ENCODE measurements around the gene LRTM2. TPM values are rescaled to one million over a fixed set of nuclear protein-coding genes. Genes with fewer than 3 reads are reported as not detected.

The LRTM2 gene
- total and polyA plus RNA-seq, 9 of the 15 experiments (the other 6 are each of a cell fraction or from before 2014, with no cell fraction given), result 0.09 TPM; not detected in 8

- TF ChIP-seq ZBTB11 (CRISPR knock-in tag; IDR thresholded peaks at IDR 0.05) (no peak), ZNF316 (IDR thresholded peaks at IDR 0.05) (peak; percentile 80), HINFP (tag; conservative IDR thresholded peaks at IDR 0.05; ENCODE audit: low read depth) (no peak), PTBP1 (IDR thresholded peaks at IDR 0.05; ENCODE audit: low read depth, low read length) (no peak), ZNF75A (CRISPR knock-in tag; IDR thresholded peaks at IDR 0.05) (no peak), BACH1 (tag; IDR thresholded peaks at IDR 0.05) (peak; percentile 56; the same call in 1 of the 2 replicates), ZFP30 (CRISPR knock-in tag; IDR thresholded peaks at IDR 0.05; ENCODE audit: borderline replicate concordance) (no peak), DDX20 (tag; IDR thresholded peaks at IDR 0.05; ENCODE audit: low read depth) (no peak), MAFK (IDR thresholded peaks at IDR 0.05; ENCODE audit: low read length) (peak; percentile 54; the same call in 1 of the 2 replicates), C11orf30 (IDR thresholded peaks at IDR 0.05; ENCODE audit: low read depth) (peak; percentile 79), NFE2 (IDR thresholded peaks at IDR 0.05; ENCODE audit: low read depth) (peak; percentile 79)
These were observed 59.9 kb downstream of the LRTM2 start (continued) for GRCh38 chr12:1880153-1880845.

Data from K562 (cell line).